ENCODE measurements around the gene CCDC9B. TPM values are rescaled to one million over a fixed set of nuclear protein-coding genes. Genes with fewer than 3 reads are reported as not detected.

Gene CCDC9B
- total RNA-seq, 6 donors from 2014 or later = 15.5 to 140 (median 68.1) TPM

DNA sequence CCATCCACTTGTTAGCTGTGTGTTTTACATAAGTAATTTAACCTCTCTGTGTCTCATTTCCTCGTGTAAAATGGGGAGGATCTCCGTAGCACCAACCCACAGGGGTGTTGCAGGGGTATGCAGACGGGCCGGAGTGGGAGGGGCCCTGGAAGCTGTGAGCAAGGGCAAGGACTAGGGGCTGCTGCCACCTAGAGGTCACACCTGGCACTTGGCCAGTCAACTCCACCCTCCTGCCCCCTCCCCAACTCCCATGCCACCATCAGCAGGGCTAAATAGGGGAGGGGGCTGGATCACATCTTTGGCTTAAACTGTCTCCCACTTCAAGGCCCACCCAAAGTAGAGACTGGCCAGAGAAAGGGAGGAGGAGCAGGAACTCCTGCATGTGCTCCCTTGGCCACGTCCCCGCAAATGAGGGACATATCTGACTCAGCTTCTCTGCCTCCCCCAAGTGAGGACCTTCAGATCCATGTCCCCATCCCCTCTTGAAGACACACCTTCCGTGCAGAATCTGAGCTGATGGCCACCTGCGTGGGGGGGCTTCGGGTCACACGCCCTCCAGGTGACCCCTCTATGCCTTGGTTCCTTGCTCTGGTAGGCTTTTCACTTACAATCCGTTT, 2.6 kb downstream of the CCDC9B start:
- Histone ChIP-seq H3K9me3 (no peaks in the 10 kb centered on the region), H3K27me3 (no peaks in the 10 kb centered on the region), H3K27ac (peak overlapping the region in 3 of 4 donors; percentile 46 to 95 (median 93)), H3K4me3 (peak overlapping the region in 1 of 4 donors; percentile 15), H3K4me1 (peaks cover 85 to 91% (median 89%) of the 10 kb centered on the region in 4 donors), H3K36me3 (peaks cover 0 to 23% (median 5%) of the 10 kb centered on the region in 4 donors)
- DNase-seq (peak in 1 of 2 donors; percentile 88), ATAC-seq (ENCODE audit: low FRiP score in 2 of 2) (peak; percentile 28 to 46)
- TF ChIP-seq, protein P1, sequence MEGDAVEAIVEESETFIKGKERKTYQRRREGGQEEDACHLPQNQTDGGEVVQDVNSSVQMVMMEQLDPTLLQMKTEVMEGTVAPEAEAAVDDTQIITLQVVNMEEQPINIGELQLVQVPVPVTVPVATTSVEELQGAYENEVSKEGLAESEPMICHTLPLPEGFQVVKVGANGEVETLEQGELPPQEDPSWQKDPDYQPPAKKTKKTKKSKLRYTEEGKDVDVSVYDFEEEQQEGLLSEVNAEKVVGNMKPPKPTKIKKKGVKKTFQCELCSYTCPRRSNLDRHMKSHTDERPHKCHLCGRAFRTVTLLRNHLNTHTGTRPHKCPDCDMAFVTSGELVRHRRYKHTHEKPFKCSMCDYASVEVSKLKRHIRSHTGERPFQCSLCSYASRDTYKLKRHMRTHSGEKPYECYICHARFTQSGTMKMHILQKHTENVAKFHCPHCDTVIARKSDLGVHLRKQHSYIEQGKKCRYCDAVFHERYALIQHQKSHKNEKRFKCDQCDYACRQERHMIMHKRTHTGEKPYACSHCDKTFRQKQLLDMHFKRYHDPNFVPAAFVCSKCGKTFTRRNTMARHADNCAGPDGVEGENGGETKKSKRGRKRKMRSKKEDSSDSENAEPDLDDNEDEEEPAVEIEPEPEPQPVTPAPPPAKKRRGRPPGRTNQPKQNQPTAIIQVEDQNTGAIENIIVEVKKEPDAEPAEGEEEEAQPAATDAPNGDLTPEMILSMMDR (IDR thresholded peaks at IDR 0.05) = peak; percentile 59 to 88 (median 78)
- TF ChIP-seq EP300 (IDR thresholded peaks at IDR 0.05) (no peak), POLR2A (IDR thresholded peaks at IDR 0.05) (no peak), POLR2AphosphoS5 (IDR thresholded peaks at IDR 0.05) (no peak)
- WGBS, 2 donors = 42 to 50% methylated on average over 9 to 11 of the region's 11 CpGs

DNA sequence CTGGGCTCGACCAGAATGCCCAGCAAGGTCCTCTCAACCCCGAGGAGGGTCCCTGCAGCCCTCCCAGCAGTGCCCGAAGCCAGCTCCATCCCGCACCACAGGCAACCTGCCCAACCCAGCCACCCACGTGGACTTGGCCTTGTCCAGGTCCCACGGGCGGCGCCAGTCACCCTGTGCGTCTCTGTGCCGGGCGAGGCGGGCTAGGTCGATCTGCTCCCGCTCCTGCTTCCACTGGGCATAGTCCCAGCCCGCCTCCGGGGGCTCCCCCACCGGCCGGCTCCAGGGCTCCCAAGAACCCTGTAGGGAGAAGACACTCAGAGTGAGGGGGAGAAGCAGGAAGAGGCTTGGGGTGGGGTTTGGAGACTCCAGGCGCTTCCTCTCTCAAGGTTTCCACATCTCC, 3.1 kb downstream of the CCDC9B start:
- Histone ChIP-seq H3K4me1 (peaks cover 86 to 90% (median 88%) of the 10 kb centered on the region in 4 donors), H3K27me3 (no peaks in the 10 kb centered on the region), H3K36me3 (peaks cover 0 to 23% (median 5%) of the 10 kb centered on the region in 4 donors), H3K9me3 (no peaks in the 10 kb centered on the region), H3K27ac (peak overlapping the region in 3 of 4 donors; percentile 2 to 95 (median 93)), H3K4me3 (peak overlapping the region in 1 of 4 donors; percentile 15)
- ATAC-seq (ENCODE audit: low FRiP score in 2 of 2) = no peak
- WGBS, 2 donors = 66 to 79% methylated on average over 3 to 9 of the region's 19 CpGs
- TF ChIP-seq, protein P1 (IDR thresholded peaks at IDR 0.05) = no peak
- TF ChIP-seq POLR2A (IDR thresholded peaks at IDR 0.05) (no peak), EP300 (IDR thresholded peaks at IDR 0.05) (no peak), POLR2AphosphoS5 (IDR thresholded peaks at IDR 0.05) (no peak)
- DNase-seq = peak in 1 of 2 donors; percentile 83

DNA sequence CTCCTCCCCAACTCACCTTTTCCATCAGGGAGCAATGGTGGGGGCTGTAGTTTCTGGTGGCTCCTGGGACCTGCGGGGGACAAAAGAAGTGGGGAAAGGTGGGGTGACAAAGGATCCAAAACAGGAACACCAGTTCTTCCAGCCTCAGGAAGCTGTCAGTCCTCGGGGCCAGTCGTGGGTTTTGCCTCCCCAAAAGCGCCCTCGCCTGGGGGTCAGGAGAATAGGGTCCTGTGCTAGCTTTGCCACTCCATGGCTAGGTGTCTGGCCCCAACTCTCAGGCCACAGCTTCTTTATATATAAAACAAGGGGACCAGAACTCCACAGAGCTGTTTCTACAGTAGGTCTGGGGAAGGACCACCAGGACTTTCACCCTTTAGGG, 4.0 kb downstream of the CCDC9B start:
- peaks cover 86 to 99% (median 91%) of the 10 kb centered on the region in 4 donors for H3K4me1 ChIP-seq
- H3K4me3 ChIP-seq = no peak overlapping the region
- H3K36me3 ChIP-seq = peaks cover 0 to 23% (median 5%) of the 10 kb centered on the region in 4 donors
- TF ChIP-seq POLR2A (IDR thresholded peaks at IDR 0.05) (no peak), POLR2AphosphoS5 (IDR thresholded peaks at IDR 0.05) (no peak), EP300 (IDR thresholded peaks at IDR 0.05) (no peak)
- TF ChIP-seq, protein P1 (IDR thresholded peaks at IDR 0.05) = no peak
- no peak for ATAC-seq (ENCODE audit: low FRiP score in 2 of 2)
- no peaks in the 10 kb centered on the region for H3K9me3 ChIP-seq
- DNase-seq = no peak
- 40 to 73% methylated on average over 5 of the region's 5 CpGs for WGBS, 2 donors
- peak overlapping the region in 2 of 4 donors; percentile 93 to 95 for H3K27ac ChIP-seq
- H3K27me3 ChIP-seq = no peaks in the 10 kb centered on the region

DNA sequence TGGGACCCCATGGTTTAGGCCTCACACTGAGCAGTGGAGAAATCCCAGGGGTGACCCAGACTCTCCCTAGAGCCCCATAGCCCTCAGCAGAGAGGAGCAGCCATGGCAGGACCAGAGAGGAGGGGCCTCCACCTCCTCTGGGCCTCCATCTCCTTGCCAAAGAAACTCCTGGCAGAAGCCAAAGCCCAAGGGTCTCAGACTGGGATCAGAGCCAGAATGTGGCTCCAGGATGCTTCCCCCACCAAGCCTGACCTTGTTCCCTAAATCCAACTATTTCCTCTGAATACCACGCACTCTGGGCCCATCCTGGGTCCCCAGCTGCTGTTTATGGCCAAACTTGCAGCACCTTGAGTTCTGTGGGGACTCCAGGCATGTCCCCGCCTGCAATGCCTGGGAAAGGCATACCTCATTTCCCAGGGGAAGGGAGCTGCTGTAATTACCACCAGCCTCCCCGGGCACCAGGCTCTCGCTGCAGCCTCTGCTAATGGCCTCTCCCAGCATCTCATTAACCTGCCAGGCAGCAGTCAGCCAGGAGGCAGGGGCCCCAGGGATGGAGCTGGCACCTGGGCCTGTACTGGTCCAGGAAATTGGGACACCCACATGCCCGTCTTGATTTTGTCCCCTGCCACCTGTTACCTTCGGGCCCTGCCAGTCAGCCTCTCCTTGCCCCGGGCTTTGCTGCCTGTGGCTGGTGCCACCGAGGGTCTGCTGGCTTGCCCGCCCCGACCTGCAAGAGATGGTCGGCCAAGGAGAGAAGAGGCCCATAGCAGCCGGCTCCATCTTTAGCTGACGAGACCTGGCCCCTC, 4.6 kb downstream of the CCDC9B start:
- Histone ChIP-seq H3K27me3 (no peaks in the 10 kb centered on the region), H3K4me1 (peaks cover 81 to 99% (median 85%) of the 10 kb centered on the region in 4 donors), H3K27ac (peak overlapping the region; percentile 85 to 95 (median 93)), H3K9me3 (no peaks in the 10 kb centered on the region), H3K36me3 (peaks cover 0 to 23% (median 5%) of the 10 kb centered on the region in 4 donors), H3K4me3 (no peak overlapping the region)
- WGBS, 2 donors = 70 to 84% methylated on average over 11 to 13 of the region's 13 CpGs
- TF ChIP-seq POLR2AphosphoS5 (IDR thresholded peaks at IDR 0.05) (no peak), POLR2A (IDR thresholded peaks at IDR 0.05) (no peak)
- DNase-seq = peak in 1 of 2 donors; percentile 54
- no peak for ATAC-seq (ENCODE audit: low FRiP score in 2 of 2)

Data from upper lobe of left lung (tissue), 6 donors.